CD4-positive, alpha-beta T cell (primary cell): Measurements from ENCODE around the gene GPM6B. TPM values are rescaled to one million over a fixed set of nuclear protein-coding genes. Genes with fewer than 3 reads are reported as not detected.

Experiments used
- ATAC-seq: fragments of 200-7000 bp; cut with Tn5 transposase; one replicate; pipeline ENCODE4 v1.10.0; 2022; ENCODE audit warnings: mild to moderate bottlenecking; ENCODE audit not compliant: poor library complexity
- CTCF ChIA-PET: fragments of 350-600 bp; sonication (Branson Sonifier 250); formaldehyde crosslinking; loops from one replicate; lab custom pipeline; 2021; ENCODE audit warnings: antibody characterized with exemption, inconsistent platforms; lab: Charles Lee
- POLR2A ChIA-PET: fragments of 350-600 bp; sonication (Branson Sonifier 250); formaldehyde crosslinking; loops from one replicate; lab custom pipeline; 2021; ENCODE audit warnings: antibody characterized with exemption, inconsistent platforms; lab: Charles Lee
- DNase-seq, 14 experiments: peaks; one replicate each; pipeline ENCODE4 v3.0.0-alpha.2; 2013 to 2020; ENCODE audit warnings: mixed read lengths in 2 of 14
- H3K27ac ChIP-seq, 2 donors: one replicate each; pipeline versions ENCODE4 v1.5.1 to v1.7.0; 2013; ENCODE audit warnings: low read length in 2 of 2, low read depth in 1 of 2, mild to moderate bottlenecking in 1 of 2
- H3K27me3 ChIP-seq, 2 experiments: 1 replicate in 1 of 2; 2 replicates in 1 of 2; pipeline versions ENCODE4 v1.6.1 to v1.7.0; 2013; ENCODE audit warnings: low read length in 2 of 2, control low read depth in 1 of 2, mild to moderate bottlenecking in 1 of 2, moderate library complexity in 1 of 2; ENCODE audit not compliant: insufficient read depth in 2 of 2, control insufficient read depth in 1 of 2
- H3K36me3 ChIP-seq: one replicate; pipeline ENCODE4 v1.6.1; 2013; ENCODE audit warnings: low read length, control low read depth; ENCODE audit not compliant: insufficient read depth
- H3K4me1 ChIP-seq: one replicate; pipeline ENCODE4 v1.6.1; 2013; ENCODE audit warnings: low read length, control low read depth; ENCODE audit not compliant: insufficient read depth
- H3K4me3 ChIP-seq: one replicate; pipeline ENCODE4 v1.5.1; 2013; ENCODE audit warnings: mild to moderate bottlenecking, low read length, moderate library complexity
- H3K9me3 ChIP-seq, 2 experiments: 1 replicate in 1 of 2; 2 replicates in 1 of 2; pipeline versions ENCODE4 v1.6.1 to v1.7.0; 2013; ENCODE audit warnings: low read length in 2 of 2, mild to moderate bottlenecking in 2 of 2, control low read depth in 1 of 2, moderate library complexity in 1 of 2; ENCODE audit not compliant: control insufficient read depth in 1 of 2, insufficient read depth in 1 of 2
- H3K27ac Mint-ChIP-seq: one replicate; pipeline ENCODE4 v1.8.0; 2020; ENCODE audit warnings: mixed read lengths
- H3K27me3 Mint-ChIP-seq: one replicate; pipeline ENCODE4 v1.8.0; 2021; ENCODE audit warnings: mixed read lengths
- H3K36me3 Mint-ChIP-seq: one replicate; pipeline ENCODE4 v1.8.0; 2021; ENCODE audit warnings: low read depth, mixed read lengths
- H3K4me1 Mint-ChIP-seq: one replicate; pipeline ENCODE4 v1.8.0; 2021; ENCODE audit warnings: low read depth, mixed read lengths
- H3K4me3 Mint-ChIP-seq: one replicate; pipeline ENCODE4 v1.8.0; 2020; ENCODE audit warnings: mild to moderate bottlenecking, mixed read lengths
- H3K9me3 Mint-ChIP-seq: one replicate; pipeline ENCODE4 v1.8.0; 2020; ENCODE audit warnings: mixed read lengths
- intact Hi-C, 2 experiments: fragments of 100-400 bp; cut with DNase I in 1 of 2; cut with micrococcal nuclease in 1 of 2; formaldehyde crosslinking; loops; one replicate each; pipeline versions ENCODE4 v1.15.1 to v1.9.0; 2023 to 2025; cut with DNase I, micrococcal nuclease
- total RNA-seq, 174 experiments: library from RNA in 2 of 174; stranded (reverse) in 2 of 174; gene quantifications; one replicate each; pipeline ENCODE4 v1.2.3 and lab custom pipeline; 2021 to 2026
- TF ChIP-seq, protein P1 (sequence below): fragments of 200-600 bp; IDR thresholded peaks from one replicate; pipeline ENCODE4 v1.8.0; 2022; ENCODE audit warnings: antibody characterized with exemption, mild to moderate bottlenecking

Gene GPM6B
- total RNA-seq, 2 experiments from 2014 or later: not detected

DNA sequence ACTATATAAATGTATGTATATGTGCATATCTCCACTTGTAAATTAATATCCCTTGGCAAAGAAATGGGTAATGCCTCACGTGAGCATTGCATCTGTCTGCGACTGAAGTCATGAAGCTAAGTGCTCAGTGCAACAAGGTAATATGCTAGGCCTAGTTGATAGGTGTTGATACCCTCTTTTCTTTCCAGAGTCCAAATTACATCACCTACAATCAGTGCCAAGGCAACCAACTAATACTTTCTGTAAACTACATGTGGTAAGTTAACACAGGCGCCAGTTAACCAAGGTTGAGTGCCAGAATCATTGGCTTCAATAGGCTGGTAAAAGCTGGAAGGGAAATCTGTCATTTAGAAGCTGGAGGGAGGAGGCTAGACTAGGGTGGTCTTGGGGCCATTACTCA lies 41.1 kb downstream of the GPM6B start:
- H3K27me3 ChIP-seq: no peaks in the 10 kb centered on the region
- no peak for DNase-seq
- no peak overlapping the region for H3K4me3 Mint-ChIP-seq
- H3K27ac ChIP-seq: no peak overlapping the region
- H3K4me1 Mint-ChIP-seq: no peaks in the 10 kb centered on the region
- no peaks in the 10 kb centered on the region for H3K4me1 ChIP-seq
- CTCF ChIA-PET: no interaction called here
- intact Hi-C loops: no loop called here
- H3K4me3 ChIP-seq: no peak overlapping the region
- POLR2A ChIA-PET: no interaction called here
- H3K27me3 Mint-ChIP-seq: no peaks in the 10 kb centered on the region
- no peak overlapping the region for H3K27ac Mint-ChIP-seq
- peaks cover 45% of the 10 kb centered on the region for H3K36me3 Mint-ChIP-seq
- TF ChIP-seq, protein P1, sequence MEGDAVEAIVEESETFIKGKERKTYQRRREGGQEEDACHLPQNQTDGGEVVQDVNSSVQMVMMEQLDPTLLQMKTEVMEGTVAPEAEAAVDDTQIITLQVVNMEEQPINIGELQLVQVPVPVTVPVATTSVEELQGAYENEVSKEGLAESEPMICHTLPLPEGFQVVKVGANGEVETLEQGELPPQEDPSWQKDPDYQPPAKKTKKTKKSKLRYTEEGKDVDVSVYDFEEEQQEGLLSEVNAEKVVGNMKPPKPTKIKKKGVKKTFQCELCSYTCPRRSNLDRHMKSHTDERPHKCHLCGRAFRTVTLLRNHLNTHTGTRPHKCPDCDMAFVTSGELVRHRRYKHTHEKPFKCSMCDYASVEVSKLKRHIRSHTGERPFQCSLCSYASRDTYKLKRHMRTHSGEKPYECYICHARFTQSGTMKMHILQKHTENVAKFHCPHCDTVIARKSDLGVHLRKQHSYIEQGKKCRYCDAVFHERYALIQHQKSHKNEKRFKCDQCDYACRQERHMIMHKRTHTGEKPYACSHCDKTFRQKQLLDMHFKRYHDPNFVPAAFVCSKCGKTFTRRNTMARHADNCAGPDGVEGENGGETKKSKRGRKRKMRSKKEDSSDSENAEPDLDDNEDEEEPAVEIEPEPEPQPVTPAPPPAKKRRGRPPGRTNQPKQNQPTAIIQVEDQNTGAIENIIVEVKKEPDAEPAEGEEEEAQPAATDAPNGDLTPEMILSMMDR: no peak
- H3K9me3 ChIP-seq: no peaks in the 10 kb centered on the region
- peaks cover 37% of the 10 kb centered on the region for H3K36me3 ChIP-seq
- no peak for ATAC-seq
- H3K9me3 Mint-ChIP-seq: no peaks in the 10 kb centered on the region

DNA sequence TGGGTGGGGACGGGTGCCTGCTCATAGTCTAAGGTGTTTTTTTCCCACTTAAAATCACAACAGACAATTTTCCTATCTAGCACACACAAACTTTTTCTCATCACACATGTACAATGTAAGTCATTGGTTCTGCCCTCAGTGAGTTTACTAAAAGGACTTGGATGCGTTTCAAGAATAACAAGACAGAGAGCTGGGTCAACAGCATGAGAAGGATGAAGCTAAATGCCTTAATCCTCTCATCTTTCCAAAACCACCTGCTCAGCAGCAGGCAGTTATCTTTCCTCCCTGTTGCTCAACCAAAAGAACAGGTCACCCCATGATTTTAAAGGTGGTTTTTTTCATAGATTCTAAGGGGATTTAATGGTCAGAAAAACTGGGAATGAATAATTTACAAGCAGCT lies 42.2 kb downstream of the GPM6B start:
- Mint-ChIP-seq H3K27me3 (no peaks in the 10 kb centered on the region), H3K36me3 (peaks cover 56% of the 10 kb centered on the region), H3K27ac (no peak overlapping the region), H3K9me3 (no peaks in the 10 kb centered on the region), H3K4me3 (no peak overlapping the region), H3K4me1 (no peaks in the 10 kb centered on the region)
- ATAC-seq: no peak
- Histone ChIP-seq H3K9me3 (no peaks in the 10 kb centered on the region), H3K36me3 (peaks cover 48% of the 10 kb centered on the region), H3K27ac (no peak overlapping the region), H3K4me3 (no peak overlapping the region), H3K27me3 (no peaks in the 10 kb centered on the region), H3K4me1 (no peaks in the 10 kb centered on the region)
- ChIA-PET POLR2A (no interaction called here), CTCF (no interaction called here)
- intact Hi-C loops: no loop called here
- TF ChIP-seq, protein P1: no peak
- no peak for DNase-seq

DNA sequence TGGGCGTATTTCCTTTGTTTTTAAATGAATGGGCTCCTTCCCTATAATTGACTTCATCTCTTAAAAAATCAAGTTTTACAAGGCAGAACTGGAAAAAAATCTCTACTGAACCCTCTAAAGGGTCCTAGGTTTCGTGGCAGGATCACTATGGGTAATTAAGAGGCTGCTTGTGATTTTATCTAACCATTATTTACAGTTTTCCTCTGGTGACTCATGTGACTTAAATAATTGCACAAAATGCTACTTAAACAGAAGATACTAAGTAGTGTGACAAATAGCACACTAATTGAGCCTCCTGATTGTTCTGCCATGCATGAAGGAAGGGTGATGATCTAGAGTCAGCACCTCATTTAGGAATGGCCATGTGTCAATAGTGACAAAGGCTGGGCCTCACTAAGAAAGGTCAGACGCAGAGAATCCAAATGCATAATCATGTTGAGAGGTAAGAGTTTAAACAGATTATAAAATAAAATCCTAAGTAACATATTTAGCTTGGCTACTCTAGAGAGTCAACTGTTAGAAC lies 46.8 kb downstream of the GPM6B start:
- Mint-ChIP-seq H3K9me3 (no peaks in the 10 kb centered on the region), H3K4me3 (no peak overlapping the region), H3K27ac (no peak overlapping the region), H3K36me3 (peaks cover 85% of the 10 kb centered on the region), H3K4me1 (peaks cover 10% of the 10 kb centered on the region), H3K27me3 (no peaks in the 10 kb centered on the region)
- CTCF ChIA-PET: no interaction called here
- TF ChIP-seq, protein P1: no peak
- no peaks in the 10 kb centered on the region for H3K9me3 ChIP-seq
- ATAC-seq (no peak), DNase-seq (no peak)
- no peak overlapping the region for H3K27ac ChIP-seq
- POLR2A ChIA-PET: no interaction called here
- peaks cover 82% of the 10 kb centered on the region for H3K36me3 ChIP-seq
- H3K4me3 ChIP-seq: no peak overlapping the region
- no peaks in the 10 kb centered on the region for H3K27me3 ChIP-seq
- H3K4me1 ChIP-seq: no peaks in the 10 kb centered on the region
- intact Hi-C loops: no loop called here
